IPS-NIHi7 (cell line): ENCODE data around the gene IGF1.
"Not testable (repeated sequence)": the region's sequence is repeated elsewhere in the genome, so short reads cannot be mapped to it uniquely, and the experiment has no call there.

Experiments
- DNase-seq: peaks from one replicate; pipeline ENCODE4 v3.0.0; 2012; ENCODE audit warnings: mixed read lengths; ENCODE audit errors: extremely low spot score

IGF1 gene

GRCh38 chr12:102462386-102462785 is 18.0 kb downstream of the IGF1 start:
- DNase-seq = no peak

DNA sequence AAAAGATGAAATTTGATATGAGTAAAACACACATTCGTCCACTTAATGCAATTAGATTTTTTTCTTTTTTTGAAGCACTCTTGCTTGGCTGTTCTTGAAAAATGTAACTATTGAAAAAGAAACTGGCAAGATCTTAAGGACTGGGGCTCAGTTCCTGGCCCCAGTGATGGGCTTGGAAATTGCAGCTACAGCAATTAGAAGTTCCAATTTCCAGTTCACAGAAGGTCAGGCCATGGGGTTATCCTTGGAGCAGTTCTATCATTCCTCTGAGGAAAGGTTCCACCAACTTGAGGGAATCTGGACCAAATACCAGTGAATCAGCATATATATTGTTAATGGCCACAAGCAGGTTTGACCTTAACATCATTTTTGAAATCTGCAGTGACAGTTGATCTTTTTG is 18.9 kb downstream of the IGF1 start:
- no peak for DNase-seq

- no peak for DNase-seq
These were observed 21.0 kb downstream of the IGF1 start for GRCh38 chr12:102459314-102459713.

GRCh38 chr12:102454808-102455760 is 25.3 kb downstream of the IGF1 start:
- DNase-seq = no peak

DNA sequence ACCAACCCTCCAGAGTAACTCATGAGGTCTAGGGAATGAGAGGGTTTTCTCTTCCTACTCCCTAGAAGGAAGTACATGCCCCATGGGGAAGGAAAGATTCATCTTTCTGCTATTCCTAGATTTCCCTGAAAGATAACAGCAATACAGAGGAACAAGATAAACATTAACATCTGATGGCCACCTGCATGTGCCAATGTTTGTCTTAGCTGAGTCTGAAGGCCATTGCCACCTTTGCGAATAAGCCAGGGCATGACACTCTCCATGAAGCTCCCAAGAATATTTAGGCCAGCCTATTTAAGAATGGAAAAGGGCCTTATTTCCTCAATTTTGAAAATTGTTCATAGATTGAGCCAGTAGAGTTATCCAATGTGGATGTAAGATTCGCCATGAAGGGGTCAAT is 26.0 kb downstream of the IGF1 start:
- DNase-seq = no peak

DNA sequence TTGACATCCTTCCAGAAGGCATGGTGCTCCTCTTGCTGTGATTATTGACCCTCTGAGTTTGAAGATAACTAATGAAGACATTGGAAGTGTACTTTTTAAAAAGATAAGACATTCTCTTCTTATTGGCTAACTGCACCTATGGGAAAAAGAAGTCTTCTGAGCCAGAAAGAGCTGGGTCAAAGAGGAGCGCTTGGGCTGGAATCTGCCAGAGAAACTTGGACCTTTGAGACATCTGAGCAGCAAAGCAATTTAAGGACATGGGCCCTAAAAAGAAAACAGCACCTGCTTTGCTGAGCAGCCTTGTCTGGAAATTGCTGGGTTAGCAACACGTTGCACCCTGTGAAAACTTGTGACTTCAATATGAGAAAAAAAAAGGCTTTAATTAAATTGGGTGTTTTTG is 27.8 kb downstream of the IGF1 start:
- no peak for DNase-seq

DNA sequence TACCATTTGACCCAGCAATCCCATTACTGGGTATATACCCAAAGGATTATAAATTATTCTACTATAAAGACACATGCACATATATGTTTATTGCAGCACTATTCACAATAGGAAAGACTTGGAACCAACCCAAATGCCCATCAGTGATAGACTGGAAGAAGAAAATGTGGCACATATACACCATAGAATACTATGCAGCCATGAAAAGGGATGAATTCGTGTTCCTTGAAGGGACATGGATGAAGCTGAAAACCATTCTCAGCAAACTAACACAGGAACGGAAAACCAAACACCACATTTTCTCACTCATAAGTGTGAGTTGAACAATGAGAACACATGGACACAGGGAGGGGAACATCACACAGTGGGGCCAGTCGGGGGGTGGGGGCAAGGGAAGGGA is 31.3 kb downstream of the IGF1 start:
- DNase-seq = not testable (repeated sequence)

DNA sequence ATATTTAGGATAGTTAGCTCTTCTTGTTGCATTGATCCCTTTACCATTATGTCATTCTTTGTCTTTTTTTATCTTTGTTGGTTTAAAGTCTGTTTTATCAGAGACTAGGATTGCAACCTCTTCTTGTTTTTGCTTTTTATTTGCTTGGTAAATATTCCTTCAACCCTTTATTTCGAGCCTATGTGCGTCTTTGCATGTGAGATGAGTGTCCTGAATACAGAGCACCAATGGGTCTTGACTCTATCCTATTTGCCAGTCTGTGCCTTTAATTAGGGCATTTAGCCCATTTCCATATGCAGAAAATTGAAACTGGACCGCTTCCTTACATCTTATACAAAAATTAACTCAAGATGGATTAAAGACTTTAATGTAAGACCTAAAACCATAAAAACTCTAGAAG is 32.9 kb downstream of the IGF1 start:
- DNase-seq = not testable (repeated sequence)

DNA sequence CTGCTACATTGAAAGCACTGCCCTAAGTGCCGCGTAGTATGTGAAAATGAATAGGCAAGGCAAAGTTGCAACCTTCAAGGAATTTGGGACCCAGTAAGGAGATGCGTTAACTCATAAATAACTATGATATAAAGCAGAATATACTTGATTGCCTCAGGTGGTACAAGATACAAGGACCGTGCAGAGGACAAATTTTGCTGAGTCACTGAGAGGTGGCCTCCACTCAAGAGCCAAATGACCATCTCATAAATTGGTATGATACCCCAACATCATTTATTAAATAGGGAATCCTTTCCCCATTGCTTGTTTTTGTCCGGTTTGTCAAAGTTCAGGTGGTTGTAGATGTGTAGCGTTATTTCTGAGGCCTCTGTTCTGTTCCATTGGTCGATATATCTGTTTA is 35.7 kb downstream of the IGF1 start:
- no peak for DNase-seq

- no peak for DNase-seq
These were observed 36.3 kb downstream of the IGF1 start for GRCh38 chr12:102444093-102444492.

GRCh38 chr12:102441077-102441596 is 39.2 kb downstream of the IGF1 start:
- DNase-seq = no peak

DNA sequence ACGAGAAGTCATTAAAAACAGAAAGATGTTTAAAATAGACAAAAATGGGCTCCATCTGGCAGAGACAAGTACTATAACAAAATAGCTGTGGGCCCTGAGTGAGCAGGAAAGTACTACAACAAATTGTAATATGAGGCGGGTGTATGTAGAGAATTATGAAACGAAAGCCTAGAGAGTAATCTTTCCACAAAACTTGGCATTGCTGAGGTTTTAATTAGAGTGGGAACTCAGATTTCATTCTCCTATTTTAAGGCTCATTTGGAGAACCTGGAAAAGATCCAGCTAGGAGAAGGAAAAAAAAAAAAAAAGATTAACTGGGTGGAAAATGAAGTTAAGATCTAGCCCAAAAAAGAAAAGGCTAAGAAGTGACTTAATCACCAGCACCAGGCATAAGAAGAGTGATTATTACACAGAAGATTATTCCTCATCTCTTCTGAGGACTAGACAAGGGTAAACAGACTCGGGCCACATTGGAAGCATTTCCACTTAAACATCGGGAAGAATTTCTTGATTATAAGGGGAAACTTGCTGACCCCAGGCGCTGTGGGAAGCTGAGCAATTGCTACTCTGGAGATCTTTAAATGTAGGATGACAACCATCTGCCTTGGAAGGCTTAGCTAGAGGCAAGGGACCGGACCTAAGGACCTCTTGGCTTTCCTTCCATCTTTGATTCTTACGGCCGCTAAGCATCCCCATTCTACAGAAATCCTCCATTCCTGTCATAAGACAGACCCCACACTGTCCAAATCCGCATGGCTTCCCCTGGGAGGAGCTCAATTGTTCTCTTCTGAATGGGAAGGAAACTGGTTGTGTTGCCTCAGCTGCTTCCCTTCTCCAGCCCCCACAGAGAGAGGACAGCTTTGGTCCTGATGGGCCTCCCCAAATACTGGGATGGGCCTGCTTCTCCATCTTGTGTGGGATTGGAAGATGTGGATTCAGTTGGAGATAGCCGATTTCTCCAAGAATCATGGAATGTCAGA is 40.6 kb downstream of the IGF1 start:
- DNase-seq = no peak

GRCh38 chr12:102438827-102439210 is 41.5 kb downstream of the IGF1 start:
- DNase-seq = no peak

DNA sequence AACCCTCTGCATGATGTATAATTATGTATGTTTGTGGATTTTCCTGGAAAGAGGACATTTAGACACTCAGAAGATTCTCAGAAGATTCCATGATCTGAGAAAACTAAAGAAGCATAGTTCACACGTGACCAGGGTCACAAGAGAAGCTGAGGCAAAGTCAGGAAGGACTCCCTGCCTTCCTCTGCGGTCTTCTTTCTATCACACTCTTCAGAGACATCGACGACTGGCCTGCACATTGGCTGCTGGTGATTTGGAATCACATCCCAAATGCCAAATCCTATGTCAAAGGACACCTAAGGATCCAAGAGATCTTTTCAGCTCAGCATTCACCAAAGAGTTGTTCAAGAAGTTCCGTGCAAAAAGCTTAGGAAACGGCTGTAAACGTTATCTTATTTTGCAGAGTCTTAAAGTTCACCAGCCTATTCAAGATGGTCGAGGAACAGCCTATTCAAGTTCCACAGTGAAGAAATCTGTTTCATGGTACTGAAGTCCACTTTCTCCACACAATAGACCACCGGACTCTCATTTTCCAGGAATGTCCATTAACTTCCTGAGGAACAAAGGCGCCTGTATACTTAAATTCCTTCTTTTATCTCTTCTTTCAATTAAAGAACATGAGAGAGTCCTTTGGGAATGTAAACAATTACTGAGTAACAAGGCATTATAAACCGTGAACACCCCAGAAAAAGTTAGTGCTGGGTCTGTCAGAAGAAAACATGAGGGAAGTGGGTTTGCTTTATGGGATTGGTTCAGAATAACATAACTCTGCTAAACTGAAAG is 42.1 kb downstream of the IGF1 start:
- DNase-seq = no peak

GRCh38 chr12:102437511-102437910 is 42.9 kb downstream of the IGF1 start:
- DNase-seq = no peak

- DNase-seq = no peak
These were observed 43.5 kb downstream of the IGF1 start for GRCh38 chr12:102436867-102437266.

DNA sequence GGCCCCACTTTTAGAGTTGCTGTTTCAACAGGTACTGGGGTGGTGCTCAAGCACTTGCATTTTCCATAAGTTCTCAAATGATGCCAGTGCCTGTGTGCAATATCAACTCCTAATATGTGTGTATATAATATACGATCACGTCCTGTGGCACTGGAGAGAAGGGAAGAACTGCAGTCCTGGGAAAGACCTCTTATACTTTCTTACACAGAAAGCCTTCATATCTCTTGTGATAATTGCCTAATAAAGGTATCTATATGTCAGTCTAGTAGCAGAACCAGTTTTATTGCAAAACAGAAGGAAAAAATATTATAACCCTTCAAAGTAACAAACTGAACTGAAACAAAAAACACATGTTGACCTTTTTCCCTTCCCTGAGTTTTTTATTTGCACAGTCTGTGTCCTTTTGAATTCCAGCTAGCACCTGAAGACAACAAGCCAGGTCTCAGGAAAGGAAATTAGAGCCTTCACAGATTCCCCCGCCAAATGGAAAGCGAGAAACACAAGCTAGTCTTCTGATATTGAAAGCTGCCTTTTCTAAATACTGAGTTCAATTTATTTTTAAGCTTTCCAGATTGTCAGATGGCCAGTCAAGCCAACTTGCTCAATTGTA is 44.4 kb downstream of the IGF1 start:
- DNase-seq = no peak

DNA sequence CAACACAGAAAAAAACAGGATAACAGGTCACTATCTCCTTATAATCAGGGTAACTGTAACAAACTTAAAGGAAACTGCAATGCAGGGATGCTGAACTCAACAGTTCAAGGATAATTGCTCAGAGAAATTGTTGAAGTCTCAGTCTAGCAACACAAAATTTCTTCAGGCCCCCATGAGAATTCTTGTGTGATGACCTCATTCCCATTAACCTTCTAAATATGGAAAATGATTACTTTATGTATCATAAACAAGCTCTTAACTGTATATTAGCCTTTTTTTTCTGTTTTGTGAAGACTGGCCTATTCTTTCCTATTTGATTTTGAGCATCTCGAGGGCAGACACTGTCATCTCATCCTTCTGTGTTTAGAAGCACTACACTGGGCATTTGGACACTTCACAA is 47.1 kb downstream of the IGF1 start:
- no peak for DNase-seq

DNA sequence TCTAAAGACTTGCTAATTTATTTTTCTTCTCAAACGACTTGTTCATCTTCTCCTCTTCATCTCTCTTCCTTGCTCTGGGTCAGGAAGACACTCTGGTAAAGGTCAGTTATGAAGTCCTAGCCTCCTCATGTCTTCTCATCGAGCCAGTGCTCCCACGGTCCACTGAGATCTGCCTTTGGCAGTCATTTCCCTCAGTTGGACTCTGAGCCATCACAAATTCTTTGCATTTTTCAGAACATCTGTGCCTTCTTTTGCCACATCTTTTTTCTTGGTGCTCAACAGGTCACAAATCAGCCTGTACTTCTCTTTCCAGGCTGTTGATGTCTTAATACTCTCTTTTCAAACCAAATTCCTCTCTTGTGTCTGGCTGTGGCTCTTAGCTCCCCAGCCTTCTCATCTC is 49.7 kb downstream of the IGF1 start:
- no peak for DNase-seq

GRCh38 chr12:102429211-102430154 is 50.9 kb downstream of the IGF1 start:
- DNase-seq = no peak
